ENCODE data around the gene ZNF496. TPM values are rescaled to one million over a fixed set of nuclear protein-coding genes. Genes with fewer than 3 reads are reported as not detected.

Gene ZNF496
- total and polyA plus RNA-seq, 4 donors = 8.2 to 43.4 (median 15.6) TPM

DNA sequence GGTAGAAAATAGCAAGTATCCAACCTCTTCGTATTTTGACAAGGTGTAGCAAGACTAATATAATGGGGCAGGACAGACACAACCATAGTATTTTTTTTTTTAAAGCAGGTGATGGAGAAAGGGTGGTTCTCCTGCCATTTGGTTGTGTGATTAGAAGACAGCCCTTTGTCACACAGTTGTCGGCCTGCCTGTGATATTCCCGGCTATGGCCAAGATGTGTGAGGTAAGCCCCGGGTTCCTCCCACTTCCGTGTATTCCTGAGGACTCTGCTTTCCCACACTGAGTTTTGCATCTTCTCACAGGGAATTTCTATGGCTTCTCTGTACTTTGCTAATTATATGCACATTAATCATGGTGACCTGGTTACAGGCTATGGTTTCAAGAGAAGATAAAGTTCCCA, 35.9 kb downstream of the ZNF496 start:
- ATAC-seq (ENCODE audit: insufficient read depth, low FRiP score) (no peak), DNase-seq (no peak)
- Histone ChIP-seq H3K4me1 (ENCODE audit: control insufficient read depth in 5 of 5, insufficient read depth in 5 of 5, low read length in 5 of 5) (no peaks in the 10 kb centered on the region), H3K9ac (ENCODE audit: insufficient read depth in 1 of 2, low read length in 2 of 2) (no peak overlapping the region), H3K27me3 (ENCODE audit: control insufficient read depth in 3 of 3, insufficient read depth in 3 of 3, low read length in 2 of 3) (no peaks in the 10 kb centered on the region), H3K36me3 (ENCODE audit: control insufficient read depth in 4 of 4, insufficient read depth in 4 of 4, low read length in 4 of 4) (peaks cover 0 to 13% (median 6%) of the 10 kb centered on the region in 4 donors), H3K27ac (ENCODE audit: low read depth in 1 of 2, low read length in 1 of 2) (no peak overlapping the region), H3K9me3 (ENCODE audit: control insufficient read depth in 4 of 4, insufficient read depth in 3 of 4, low read length in 3 of 4) (peaks cover 0 to 8% (median 0%) of the 10 kb centered on the region in 4 donors), H3K4me3 (no peak overlapping the region)
- WGBS, 2 donors = 60 to 68% methylated on average over 5 of the region's 5 CpGs
- TF ChIP-seq, protein P1, sequence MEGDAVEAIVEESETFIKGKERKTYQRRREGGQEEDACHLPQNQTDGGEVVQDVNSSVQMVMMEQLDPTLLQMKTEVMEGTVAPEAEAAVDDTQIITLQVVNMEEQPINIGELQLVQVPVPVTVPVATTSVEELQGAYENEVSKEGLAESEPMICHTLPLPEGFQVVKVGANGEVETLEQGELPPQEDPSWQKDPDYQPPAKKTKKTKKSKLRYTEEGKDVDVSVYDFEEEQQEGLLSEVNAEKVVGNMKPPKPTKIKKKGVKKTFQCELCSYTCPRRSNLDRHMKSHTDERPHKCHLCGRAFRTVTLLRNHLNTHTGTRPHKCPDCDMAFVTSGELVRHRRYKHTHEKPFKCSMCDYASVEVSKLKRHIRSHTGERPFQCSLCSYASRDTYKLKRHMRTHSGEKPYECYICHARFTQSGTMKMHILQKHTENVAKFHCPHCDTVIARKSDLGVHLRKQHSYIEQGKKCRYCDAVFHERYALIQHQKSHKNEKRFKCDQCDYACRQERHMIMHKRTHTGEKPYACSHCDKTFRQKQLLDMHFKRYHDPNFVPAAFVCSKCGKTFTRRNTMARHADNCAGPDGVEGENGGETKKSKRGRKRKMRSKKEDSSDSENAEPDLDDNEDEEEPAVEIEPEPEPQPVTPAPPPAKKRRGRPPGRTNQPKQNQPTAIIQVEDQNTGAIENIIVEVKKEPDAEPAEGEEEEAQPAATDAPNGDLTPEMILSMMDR (IDR thresholded peaks at IDR 0.05; ENCODE audit: control extremely low read depth, extremely low read depth) = no peak

DNA sequence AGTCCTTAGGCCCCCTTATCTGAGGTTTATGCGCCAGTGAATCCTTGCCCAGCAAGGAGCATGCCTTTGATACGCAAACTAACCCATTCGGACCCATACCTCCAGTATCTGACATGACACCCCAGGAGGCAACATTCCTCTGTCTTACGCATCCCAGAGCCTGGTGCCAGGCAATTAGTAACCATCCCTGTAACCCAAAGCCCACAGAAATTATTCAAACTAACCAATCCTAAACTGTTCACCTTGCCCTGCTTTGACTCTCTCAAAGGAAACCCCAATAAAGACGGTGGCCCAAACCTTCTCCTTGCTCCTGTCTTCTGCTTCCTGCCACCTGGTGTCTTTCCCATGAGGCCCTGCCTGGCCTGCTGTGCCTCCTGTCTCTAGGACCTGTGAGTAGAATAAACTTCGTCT, 36.4 kb downstream of the ZNF496 start:
- no peaks in the 10 kb centered on the region for H3K4me1 ChIP-seq (ENCODE audit: control insufficient read depth in 5 of 5, insufficient read depth in 5 of 5, low read length in 5 of 5)
- no peak for ATAC-seq (ENCODE audit: insufficient read depth, low FRiP score)
- 58 to 60% methylated on average over 6 of the region's 6 CpGs for WGBS, 2 donors
- H3K27me3 ChIP-seq (ENCODE audit: control insufficient read depth in 3 of 3, insufficient read depth in 3 of 3, low read length in 2 of 3) = no peaks in the 10 kb centered on the region
- DNase-seq = no peak
- peaks cover 0 to 4% (median 0%) of the 10 kb centered on the region in 4 donors for H3K9me3 ChIP-seq (ENCODE audit: control insufficient read depth in 4 of 4, insufficient read depth in 3 of 4, low read length in 3 of 4)
- no peak overlapping the region for H3K4me3 ChIP-seq
- H3K36me3 ChIP-seq (ENCODE audit: control insufficient read depth in 4 of 4, insufficient read depth in 4 of 4, low read length in 4 of 4) = peaks cover 0 to 8% (median 3%) of the 10 kb centered on the region in 4 donors
- no peak overlapping the region for H3K27ac ChIP-seq (ENCODE audit: low read depth in 1 of 2, low read length in 1 of 2)
- TF ChIP-seq, protein P1 (IDR thresholded peaks at IDR 0.05; ENCODE audit: control extremely low read depth, extremely low read depth) = no peak
- no peak overlapping the region for H3K9ac ChIP-seq (ENCODE audit: insufficient read depth in 1 of 2, low read length in 2 of 2)

DNA sequence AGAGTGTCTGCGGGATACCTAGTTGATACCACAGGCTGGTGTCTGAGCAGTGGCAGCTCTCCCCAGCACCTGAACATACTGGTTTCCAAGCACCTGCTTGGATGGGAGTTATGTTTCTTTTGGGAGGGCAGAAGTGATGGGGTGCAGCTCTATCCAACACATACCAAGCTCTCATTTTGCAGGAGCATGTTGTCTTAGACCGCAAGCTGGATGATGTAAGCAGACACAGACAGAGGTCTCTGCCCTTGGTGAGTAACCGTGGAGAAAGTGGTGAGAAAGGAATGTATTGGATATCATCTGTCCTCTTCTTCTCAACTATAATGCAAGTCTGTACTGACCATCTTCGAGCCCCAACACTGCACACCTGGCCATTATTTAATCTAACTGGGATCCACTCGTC, 37.4 kb downstream of the ZNF496 start:
- no peak for DNase-seq
- Histone ChIP-seq H3K4me1 (ENCODE audit: control insufficient read depth in 5 of 5, insufficient read depth in 5 of 5, low read length in 5 of 5) (no peaks in the 10 kb centered on the region), H3K9me3 (ENCODE audit: control insufficient read depth in 4 of 4, insufficient read depth in 3 of 4, low read length in 3 of 4) (peaks cover 0 to 1% (median 0%) of the 10 kb centered on the region in 4 donors), H3K36me3 (ENCODE audit: control insufficient read depth in 4 of 4, insufficient read depth in 4 of 4, low read length in 4 of 4) (peaks cover 0 to 3% (median under 1%) of the 10 kb centered on the region in 4 donors), H3K9ac (ENCODE audit: insufficient read depth in 1 of 2, low read length in 2 of 2) (no peak overlapping the region), H3K27ac (ENCODE audit: low read depth in 1 of 2, low read length in 1 of 2) (no peak overlapping the region), H3K4me3 (no peak overlapping the region), H3K27me3 (ENCODE audit: control insufficient read depth in 3 of 3, insufficient read depth in 3 of 3, low read length in 2 of 3) (no peaks in the 10 kb centered on the region)
- TF ChIP-seq, protein P1 (IDR thresholded peaks at IDR 0.05; ENCODE audit: control extremely low read depth, extremely low read depth) = no peak
- no peak for ATAC-seq (ENCODE audit: insufficient read depth, low FRiP score)
- WGBS, 2 donors = 86 to 95% methylated on average over 5 of the region's 5 CpGs

DNA sequence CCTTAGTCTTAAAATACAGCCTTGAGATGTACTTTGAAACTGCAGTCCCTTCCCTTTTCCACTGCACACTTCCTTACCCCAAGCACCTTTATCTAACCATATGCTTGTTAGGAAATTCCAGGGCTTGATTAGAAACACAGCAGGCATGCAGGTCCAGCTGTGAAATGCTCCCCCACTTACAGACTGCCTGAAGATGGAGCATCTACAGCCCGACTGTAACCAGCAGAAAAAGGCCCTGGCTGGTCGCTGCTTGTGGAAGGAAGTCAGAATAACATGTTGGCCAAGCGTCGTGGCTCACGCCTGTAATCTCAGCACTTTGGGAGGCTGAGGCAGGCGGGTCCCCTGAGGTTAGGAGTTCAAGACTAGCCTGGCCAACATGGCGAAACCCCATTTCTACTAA, 38.6 kb downstream of the ZNF496 start:
- 72 to 81% methylated on average over 7 of the region's 7 CpGs for WGBS, 2 donors
- Histone ChIP-seq H3K27ac (ENCODE audit: low read depth in 1 of 2, low read length in 1 of 2) (no peak overlapping the region), H3K9ac (ENCODE audit: insufficient read depth in 1 of 2, low read length in 2 of 2) (no peak overlapping the region), H3K9me3 (ENCODE audit: control insufficient read depth in 4 of 4, insufficient read depth in 3 of 4, low read length in 3 of 4) (peaks cover 0 to 1% (median 0%) of the 10 kb centered on the region in 4 donors), H3K27me3 (ENCODE audit: control insufficient read depth in 3 of 3, insufficient read depth in 3 of 3, low read length in 2 of 3) (no peaks in the 10 kb centered on the region), H3K4me3 (no peak overlapping the region), H3K4me1 (ENCODE audit: control insufficient read depth in 5 of 5, insufficient read depth in 5 of 5, low read length in 5 of 5) (no peaks in the 10 kb centered on the region), H3K36me3 (ENCODE audit: control insufficient read depth in 4 of 4, insufficient read depth in 4 of 4, low read length in 4 of 4) (no peaks in the 10 kb centered on the region)
- TF ChIP-seq, protein P1 (IDR thresholded peaks at IDR 0.05; ENCODE audit: control extremely low read depth, extremely low read depth) = no peak
- DNase-seq (no peak), ATAC-seq (ENCODE audit: insufficient read depth, low FRiP score) (no peak)

Measured in lung (tissue), 12 donors.